PC-3 (cell line): ENCODE measurements around the gene KRTAP12-2. TPM values are rescaled to one million over a fixed set of nuclear protein-coding genes. Genes with fewer than 3 reads are reported as not detected.
A peak's percentile ranks its signal among the peaks of the same experiment; 100 is the strongest.

ENCODE experiments used
- ATAC-seq: fragments of 200-7000 bp; cut with Tn5 transposase; 2 replicates; pipeline ENCODE4 v1.9.1; 2020; ENCODE audit warnings: mild to moderate bottlenecking, moderate library complexity
- BruUV-seq: library from RNA; stranded (reverse); fragments of 400-500 nt; replicated peaks from 2 replicates; lab custom pipeline; 2021; lab: Mats Ljungman, UMichigan
- CTCF ChIA-PET: fragments of 300-600 bp; sonication (Branson Sonifier 250); formaldehyde crosslinking; loops from one replicate; lab custom pipeline; 2022; ENCODE audit warnings: antibody characterized with exemption; lab: Charles Lee
- POLR2A ChIA-PET: fragments of 300-600 bp; sonication (Branson Sonifier 250); formaldehyde crosslinking; loops from one replicate; lab custom pipeline; 2022; ENCODE audit warnings: antibody characterized with exemption; ENCODE audit not compliant: unreplicated experiment; lab: Charles Lee
- DNase-seq: peaks from one replicate; pipeline ENCODE4 v3.0.0-alpha.2; 2015
- H2AFZ ChIP-seq: fragments of 300-600 bp; sonication (generic); 2 replicates; pipeline ENCODE4 v1.6.0; 2016; ENCODE audit warnings: antibody characterized with exemption, low read length
- H3F3A ChIP-seq: fragments of 300-600 bp; sonication (generic); one replicate; pipeline ENCODE4 v1.6.0; 2017; ENCODE audit warnings: antibody characterized with exemption, low read length, control low read depth, mild to moderate bottlenecking; ENCODE audit not compliant: unreplicated experiment
- H3K27ac ChIP-seq: fragments of 300-600 bp; sonication (generic); 2 replicates; pipeline ENCODE4 v1.5.1; 2016; ENCODE audit warnings: mild to moderate bottlenecking, low read length
- H3K27me3 ChIP-seq: fragments of 300-600 bp; sonication (generic); 2 replicates; pipeline ENCODE4 v1.6.1; 2016; ENCODE audit warnings: low read length, mixed read lengths
- H3K36me3 ChIP-seq: fragments of 300-600 bp; sonication (generic); 2 replicates; pipeline ENCODE4 v1.6.1; 2016; ENCODE audit warnings: low read depth, mixed run types, low read length, mixed read lengths
- H3K4me1 ChIP-seq: fragments of 300-600 bp; sonication (generic); 2 replicates; pipeline ENCODE4 v1.5.1; 2016; ENCODE audit warnings: low read length; ENCODE audit not compliant: insufficient read depth
- H3K4me2 ChIP-seq: fragments of 300-600 bp; sonication (generic); 2 replicates; pipeline ENCODE4 v1.6.0; 2016; ENCODE audit warnings: low read length
- H3K4me3 ChIP-seq: fragments of 300-600 bp; sonication (generic); 2 replicates; pipeline ENCODE4 v1.5.1; 2016; ENCODE audit warnings: mild to moderate bottlenecking, low read length, mixed read lengths
- H3K79me2 ChIP-seq: fragments of 300-600 bp; sonication (generic); 2 replicates; pipeline ENCODE4 v1.6.1; 2017; ENCODE audit warnings: low read length, mixed read lengths
- H3K9ac ChIP-seq: fragments of 300-600 bp; sonication (generic); 2 replicates; pipeline ENCODE4 v1.6.0; 2016; ENCODE audit warnings: mild to moderate bottlenecking, low read length
- H3K9me2 ChIP-seq: fragments of 300-600 bp; sonication (generic); replicated peaks from 2 replicates; pipeline ENCODE4 v1.6.1; 2016; ENCODE audit warnings: mixed run types, low read length, mixed read lengths
- H3K9me3 ChIP-seq: fragments of 300-600 bp; sonication (generic); 2 replicates; pipeline ENCODE4 v1.6.1; 2016; ENCODE audit warnings: low read length, mixed read lengths
- H4K20me1 ChIP-seq: fragments of 300-600 bp; sonication (generic); 2 replicates; pipeline ENCODE4 v1.6.1; 2016; ENCODE audit warnings: low read length, mixed read lengths
- CTCF ChIP-seq: fragments of 300-600 bp; sonication (generic); conservative IDR thresholded peaks from 2 replicates; pipeline ENCODE4 v1.5.1; 2017; ENCODE audit warnings: antibody characterized with exemption, low read depth, mild to moderate bottlenecking, low read length
- EZH2 ChIP-seq: fragments of 300-600 bp; sonication (generic); IDR thresholded peaks from one replicate; pipeline ENCODE4 v1.6.1; 2017; ENCODE audit warnings: antibody characterized with exemption, mild to moderate bottlenecking, low read length; ENCODE audit not compliant: unreplicated experiment
- EZH2phosphoT487 ChIP-seq: fragments of 300-600 bp; sonication (generic); IDR thresholded peaks from 2 replicates; pipeline ENCODE4 v1.6.1; 2018; ENCODE audit warnings: mild to moderate bottlenecking, antibody characterized with exemption, low read length, borderline replicate concordance
- intact Hi-C: fragments of 100-400 bp; cut with micrococcal nuclease; formaldehyde crosslinking; loops from 2 replicates; pipeline ENCODE4 v1.9.0; 2023
- total RNA-seq: library from RNA; depleted of rRNA; stranded (reverse); fragments of >200 nt; gene quantifications from 2 replicates; pipeline ENCODE4 v1.2.3, GENCODE V29; 2014

Gene KRTAP12-2
- total RNA-seq, 1 experiment from 2014 or later, result not detected

GRCh38 chr21:44644878-44645277 lies 21.8 kb downstream of the KRTAP12-2 start:
- POLR2A ChIA-PET, result interaction anchor here (0.5 kb wide), 1 partner anchor 141 kb away, joined by 7 read pairs; no protein-coding TSS in a partner anchor

GRCh38 chr21:44643741-44644310 lies 22.9 kb downstream of the KRTAP12-2 start:
- Histone ChIP-seq H3K4me3 (no peak overlapping the region), H4K20me1 (no peaks in the 10 kb centered on the region), H3K9me3 (no peaks in the 10 kb centered on the region), H3K27me3 (no peaks in the 10 kb centered on the region), H3K4me1 (no peaks in the 10 kb centered on the region), H2AFZ (no peak overlapping the region), H3K79me2 (no peaks in the 10 kb centered on the region), H3F3A (no peaks in the 10 kb centered on the region), H3K36me3 (no peaks in the 10 kb centered on the region), H3K27ac (no peak overlapping the region), H3K4me2 (no peak overlapping the region), H3K9me2 (no peaks in the 10 kb centered on the region), H3K9ac (no peak overlapping the region)
- no TSS peak for BruUV-seq
- TF ChIP-seq EZH2 (no peak), CTCF (no peak), EZH2phosphoT487 (no peak)
- intact Hi-C loops, result no loop called here
- CTCF ChIA-PET, result no interaction called here
- ATAC-seq (peak; percentile 40; the same call in 1 of the 2 replicates), DNase-seq (no peak)
- POLR2A ChIA-PET, result no interaction called here

More at GRCh38 chr21:44644878-44645277, 21.8 kb downstream of the KRTAP12-2 start:
- ATAC-seq (no peak), DNase-seq (no peak)
- Histone ChIP-seq H3K4me2 (no peak overlapping the region), H3K4me3 (no peak overlapping the region), H3K27me3 (no peaks in the 10 kb centered on the region), H3K9me3 (no peaks in the 10 kb centered on the region), H4K20me1 (no peaks in the 10 kb centered on the region), H2AFZ (no peak overlapping the region), H3K27ac (no peak overlapping the region), H3F3A (no peaks in the 10 kb centered on the region), H3K4me1 (no peaks in the 10 kb centered on the region), H3K9me2 (no peaks in the 10 kb centered on the region), H3K9ac (no peak overlapping the region), H3K79me2 (no peaks in the 10 kb centered on the region), H3K36me3 (no peaks in the 10 kb centered on the region)
- CTCF ChIA-PET, result no interaction called here
- no TSS peak for BruUV-seq
- intact Hi-C loops, result no loop called here
- no peak for TF ChIP-seq EZH2
- no peak for TF ChIP-seq CTCF
- TF ChIP-seq EZH2phosphoT487, result no peak

- H3K4me2 ChIP-seq, result no peak overlapping the region
- no peaks in the 10 kb centered on the region for H3K36me3 ChIP-seq
- no peaks in the 10 kb centered on the region for H3K27me3 ChIP-seq
- H3K79me2 ChIP-seq, result no peaks in the 10 kb centered on the region
- TF ChIP-seq EZH2 (no peak), EZH2phosphoT487 (no peak), CTCF (no peak)
- intact Hi-C loops, result no loop called here
- no peak overlapping the region for H3K9ac ChIP-seq
- H3F3A ChIP-seq, result no peaks in the 10 kb centered on the region
- ChIA-PET CTCF (no interaction called here), POLR2A (no interaction called here)
- H3K4me1 ChIP-seq, result no peaks in the 10 kb centered on the region
- no peak overlapping the region for H3K4me3 ChIP-seq
- no TSS peak for BruUV-seq
- H3K9me3 ChIP-seq, result no peaks in the 10 kb centered on the region
- ATAC-seq (no peak), DNase-seq (no peak)
- no peaks in the 10 kb centered on the region for H3K9me2 ChIP-seq
- no peaks in the 10 kb centered on the region for H4K20me1 ChIP-seq
- no peak overlapping the region for H2AFZ ChIP-seq
- no peak overlapping the region for H3K27ac ChIP-seq
Measured at GRCh38 chr21:44640761-44641160, 26.0 kb downstream of the KRTAP12-2 start.
